ENCODE measurements around the gene OR4A47. TPM values are rescaled to one million over a fixed set of nuclear protein-coding genes. Genes with fewer than 3 reads are reported as not detected.

OR4A47 gene
- total and polyA plus RNA-seq, 2 donors (not counting 1 experiment from before 2014, with no cell fraction given), result not detected

GRCh38 chr11:48538991-48539390, 50.4 kb downstream of the OR4A47 start:
- Histone ChIP-seq H3K36me3 (ENCODE audit: control insufficient read depth, insufficient read depth, low read length) (no peaks in the 10 kb centered on the region), H3K4me3 (replicated peaks in 1 of 4; ENCODE audit: control extremely low read depth in 1 of 4, insufficient read depth in 1 of 4, low read depth in 3 of 4, low read length in 4 of 4) (no peak overlapping the region), H3K9ac (ENCODE audit: insufficient read depth, low read length) (no peak overlapping the region), H4K20me1 (ENCODE audit: control insufficient read depth, extremely low read depth, insufficient read depth, low read length) (no peaks in the 10 kb centered on the region), H3K27ac (ENCODE audit: insufficient read depth, low read length) (no peak overlapping the region), H3K79me2 (ENCODE audit: control insufficient read depth, insufficient read depth, low read length) (no peaks in the 10 kb centered on the region), H3K27me3 (ENCODE audit: control insufficient read depth, insufficient read depth, low read length) (no peaks in the 10 kb centered on the region), H2AFZ (ENCODE audit: low read length) (no peak overlapping the region), H3K4me1 (ENCODE audit: control insufficient read depth, extremely low read depth, insufficient read depth, low read length) (no peaks in the 10 kb centered on the region), H3K4me2 (ENCODE audit: extremely low read depth, insufficient read depth, low read length) (no peak overlapping the region), H3K9me3 (ENCODE audit: control insufficient read depth, insufficient read depth, low read depth, low read length) (no peaks in the 10 kb centered on the region)
- DNase-seq (ENCODE audit: low read depth in 2 of 2), result no peak
- TF ChIP-seq EZH2 (IDR thresholded peaks at IDR 0.05; ENCODE audit: low read length, missing control alignments) (no peak), CTCF (conservative IDR thresholded peaks at IDR 0.05 in 1 of 2, IDR thresholded peaks at IDR 0.05 in 1 of 2; ENCODE audit: low read depth in 1 of 2, low read length in 2 of 2) (no peak)

Other genes with a start within 250 kb of the OR4A47 start
- gene OR4X2, start 243.7 kb upstream of the OR4A47 start, total RNA-seq, result not detected in 2 replicates
- gene OR4X2, start 243.7 kb upstream of the OR4A47 start, polyA plus RNA-seq, result not detected in 2 replicates
- not detected in 2 replicates for gene OR4X1, start 224.9 kb upstream of the OR4A47 start, total RNA-seq
- gene OR4X1, start 224.9 kb upstream of the OR4A47 start, polyA plus RNA-seq, result not detected in 2 replicates
- gene OR4S1, start 182.6 kb upstream of the OR4A47 start, total RNA-seq, result not detected in 2 replicates
- not detected in 2 replicates for gene OR4S1, start 182.6 kb upstream of the OR4A47 start, polyA plus RNA-seq
- gene OR4C3, start 163.9 kb upstream of the OR4A47 start, total RNA-seq, result not detected in 2 replicates
- not detected in 2 replicates for gene OR4C3, start 163.9 kb upstream of the OR4A47 start, polyA plus RNA-seq
- not detected in 2 replicates for gene OR4C5, start 122.3 kb upstream of the OR4A47 start, total RNA-seq
- gene OR4C5, start 122.3 kb upstream of the OR4A47 start, polyA plus RNA-seq, result not detected in 2 replicates

All from fibroblast of lung (primary cell).